Lung (tissue), 12 donors: ENCODE measurements around the gene RSPO4. TPM values are rescaled to one million over a fixed set of nuclear protein-coding genes. Genes with fewer than 3 reads are reported as not detected.
A peak's percentile ranks its signal among the peaks of the same experiment; 100 is the strongest.

Experiments
- ATAC-seq: fragments of 200-7000 bp; cut with Tn5 transposase; one replicate; pipeline ENCODE4 v1.9.1; 2020; ENCODE audit warnings: moderate number of reproducible peaks; ENCODE audit not compliant: insufficient read depth, low FRiP score
- DNase-seq, 3 donors: peaks; one replicate each; pipeline ENCODE4 v3.0.0-alpha.2; 2013 to 2017
- H3K27ac ChIP-seq, 2 donors: one replicate each; pipeline ENCODE4 v1.5.1; 2013; ENCODE audit warnings: mild to moderate bottlenecking in 2 of 2, moderate library complexity in 2 of 2, control low read depth in 1 of 2, inconsistent platforms in 1 of 2, low read depth in 1 of 2, low read length in 1 of 2
- H3K27me3 ChIP-seq, 3 donors: one replicate each; pipeline ENCODE4 v1.5.1; 2013; ENCODE audit warnings: low read length in 2 of 3; ENCODE audit not compliant: control insufficient read depth in 3 of 3, insufficient read depth in 3 of 3
- H3K36me3 ChIP-seq, 4 donors: one replicate each; pipeline ENCODE4 v1.5.1; 2013; ENCODE audit warnings: low read length in 4 of 4, mild to moderate bottlenecking in 1 of 4, moderate library complexity in 1 of 4; ENCODE audit not compliant: control insufficient read depth in 4 of 4, insufficient read depth in 4 of 4
- H3K4me1 ChIP-seq, 5 donors: one replicate each; pipeline ENCODE4 v1.5.1; 2013; ENCODE audit warnings: low read length in 5 of 5, mild to moderate bottlenecking in 2 of 5, moderate library complexity in 1 of 5; ENCODE audit not compliant: control insufficient read depth in 5 of 5, insufficient read depth in 5 of 5
- H3K4me3 ChIP-seq: one replicate; pipeline ENCODE4 v1.5.1; 2013; ENCODE audit warnings: mild to moderate bottlenecking, control low read depth, moderate library complexity
- H3K9ac ChIP-seq, 2 donors: one replicate each; pipeline ENCODE4 v1.5.1; 2013; ENCODE audit warnings: low read length in 2 of 2, control low read depth in 1 of 2; ENCODE audit not compliant: insufficient read depth in 1 of 2
- H3K9me3 ChIP-seq, 4 donors: one replicate each; pipeline ENCODE4 v1.5.1; 2013; ENCODE audit warnings: low read length in 3 of 4, mild to moderate bottlenecking in 1 of 4, moderate library complexity in 1 of 4; ENCODE audit not compliant: control insufficient read depth in 4 of 4, insufficient read depth in 3 of 4
- WGBS, 2 donors: extraction: QIAGEN DNeasy Blood & Tissue Kit; methylation state at CpG; one replicate each; pipeline ENCODE4 v1.1.7; 2013; 5-methylcytosine and 5-hydroxymethylcytosine counted together
- polyA plus RNA-seq, 2 donors: library from polyadenylated mRNA; stranded (reverse); fragments of 200-250 nt; gene quantifications; one replicate each; pipeline ENCODE4 v1.2.1, GENCODE V29; 2013
- total RNA-seq, 2 donors: library from RNA; depleted of rRNA in 1 of 2; stranded (reverse); fragments of >200 nt in 1 of 2; gene quantifications; one replicate each; pipeline ENCODE4 v1.2.1, GENCODE V29; 2014 to 2021
- TF ChIP-seq, protein P1 (sequence below): IDR thresholded peaks from 2 replicates; pipeline ENCODE4 v1.5.1; 2012; ENCODE audit warnings: mild to moderate bottlenecking; ENCODE audit errors: control extremely low read depth, extremely low read depth
- donor health status: control.
- donor health status: control.
- donor health status: Bipolar disorder and iron deficiency.
- donor health status: healthy.
- donor health status: DM: yes; HTN: yes; CAD: no.

Gene RSPO4
- total and polyA plus RNA-seq, 4 donors = 1.00 to 7.4 (median 2.5) TPM

DNA sequence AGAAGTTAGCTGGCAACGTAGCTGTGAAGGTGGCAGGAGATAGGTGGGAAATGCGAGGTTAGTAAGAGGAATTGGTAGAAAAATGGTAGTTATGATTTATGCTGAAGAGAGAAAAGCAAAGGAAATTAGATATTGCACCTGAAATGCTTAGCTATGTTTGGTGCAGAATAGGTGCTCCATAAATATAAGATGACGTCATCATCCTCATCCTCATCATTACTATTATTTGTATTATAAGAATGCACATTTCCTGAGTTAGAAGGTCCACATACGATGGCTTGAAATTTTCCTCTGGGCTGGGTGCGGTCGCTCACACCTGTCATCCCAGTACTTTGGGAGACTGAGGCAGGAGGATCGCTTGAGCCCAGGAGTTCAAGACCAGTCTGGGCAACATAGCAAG lies 46.5 kb downstream of the RSPO4 start:
- Histone ChIP-seq H3K9me3 (no peaks in the 10 kb centered on the region), H3K27ac (no peak overlapping the region), H3K36me3 (no peaks in the 10 kb centered on the region), H3K9ac (no peak overlapping the region), H3K4me3 (no peak overlapping the region), H3K4me1 (peaks cover 0 to 6% (median 0%) of the 10 kb centered on the region in 5 donors), H3K27me3 (peaks cover 0 to 3% (median 0%) of the 10 kb centered on the region in 3 donors)
- TF ChIP-seq, protein P1, sequence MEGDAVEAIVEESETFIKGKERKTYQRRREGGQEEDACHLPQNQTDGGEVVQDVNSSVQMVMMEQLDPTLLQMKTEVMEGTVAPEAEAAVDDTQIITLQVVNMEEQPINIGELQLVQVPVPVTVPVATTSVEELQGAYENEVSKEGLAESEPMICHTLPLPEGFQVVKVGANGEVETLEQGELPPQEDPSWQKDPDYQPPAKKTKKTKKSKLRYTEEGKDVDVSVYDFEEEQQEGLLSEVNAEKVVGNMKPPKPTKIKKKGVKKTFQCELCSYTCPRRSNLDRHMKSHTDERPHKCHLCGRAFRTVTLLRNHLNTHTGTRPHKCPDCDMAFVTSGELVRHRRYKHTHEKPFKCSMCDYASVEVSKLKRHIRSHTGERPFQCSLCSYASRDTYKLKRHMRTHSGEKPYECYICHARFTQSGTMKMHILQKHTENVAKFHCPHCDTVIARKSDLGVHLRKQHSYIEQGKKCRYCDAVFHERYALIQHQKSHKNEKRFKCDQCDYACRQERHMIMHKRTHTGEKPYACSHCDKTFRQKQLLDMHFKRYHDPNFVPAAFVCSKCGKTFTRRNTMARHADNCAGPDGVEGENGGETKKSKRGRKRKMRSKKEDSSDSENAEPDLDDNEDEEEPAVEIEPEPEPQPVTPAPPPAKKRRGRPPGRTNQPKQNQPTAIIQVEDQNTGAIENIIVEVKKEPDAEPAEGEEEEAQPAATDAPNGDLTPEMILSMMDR = no peak
- 81 to 85% methylated on average over 7 of the region's 7 CpGs for WGBS, 2 donors
- no peak for ATAC-seq
- no peak for DNase-seq

DNA sequence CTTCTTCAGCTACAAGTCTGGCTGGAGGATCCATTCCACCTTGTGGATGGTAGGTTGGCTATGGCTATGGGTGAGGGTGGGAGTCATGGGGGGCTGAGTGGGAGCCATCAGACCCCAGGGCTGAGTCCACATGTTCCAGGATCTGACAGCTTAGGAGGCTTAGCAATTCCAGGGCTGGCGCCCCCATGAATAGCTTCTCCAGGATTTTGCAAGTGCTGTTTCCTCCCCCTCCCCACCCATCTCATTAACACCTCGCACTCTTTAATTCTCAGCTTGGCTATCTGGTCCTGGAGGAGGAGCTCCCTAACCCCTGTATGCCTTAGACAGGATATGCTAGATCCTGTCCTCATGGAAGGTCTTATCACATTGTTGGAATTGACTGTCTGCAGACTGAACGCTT lies 47.0 kb downstream of the RSPO4 start:
- H3K27ac ChIP-seq = no peak overlapping the region
- H3K9ac ChIP-seq = no peak overlapping the region
- H3K36me3 ChIP-seq = no peaks in the 10 kb centered on the region
- TF ChIP-seq, protein P1 = no peak
- 52% methylated on average over 2 to 3 of the region's 3 CpGs for WGBS, 2 donors
- no peak overlapping the region for H3K4me3 ChIP-seq
- ATAC-seq (no peak), DNase-seq (no peak)
- no peaks in the 10 kb centered on the region for H3K9me3 ChIP-seq
- peaks cover 0 to 3% (median 1%) of the 10 kb centered on the region in 3 donors for H3K27me3 ChIP-seq
- H3K4me1 ChIP-seq = peaks cover 0 to 6% (median 0%) of the 10 kb centered on the region in 5 donors

DNA sequence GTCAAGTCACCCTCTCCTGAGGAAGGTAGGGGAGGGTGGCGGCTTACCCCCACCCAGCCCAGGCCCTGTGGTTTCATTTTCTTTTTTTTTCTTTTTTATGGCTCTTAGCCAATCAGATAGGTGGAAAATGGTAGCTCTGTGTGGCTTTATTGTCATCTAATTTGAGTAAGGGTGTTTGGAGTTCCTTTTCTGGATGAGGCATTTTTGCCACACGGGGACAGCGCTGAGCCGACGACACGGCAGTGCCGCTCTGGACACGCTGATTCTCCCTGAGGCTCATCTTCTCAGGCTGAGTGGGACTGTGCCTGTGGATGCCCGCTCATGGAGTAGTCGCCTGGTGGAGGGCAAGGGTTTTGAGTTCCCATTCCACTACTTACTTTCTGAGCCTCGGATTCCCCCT lies 48.4 kb downstream of the RSPO4 start:
- H3K27ac ChIP-seq = no peak overlapping the region
- WGBS, 2 donors = 41 to 43% methylated on average over 11 of the region's 11 CpGs
- no peak overlapping the region for H3K9ac ChIP-seq
- H3K36me3 ChIP-seq = no peaks in the 10 kb centered on the region
- TF ChIP-seq, protein P1 = no peak
- H3K4me3 ChIP-seq = no peak overlapping the region
- peaks cover 0 to 3% (median 2%) of the 10 kb centered on the region in 3 donors for H3K27me3 ChIP-seq
- DNase-seq (peak in 1 of 3 donors; percentile 15), ATAC-seq (no peak)
- peaks cover 0 to 3% (median 0%) of the 10 kb centered on the region in 5 donors for H3K4me1 ChIP-seq
- no peaks in the 10 kb centered on the region for H3K9me3 ChIP-seq

DNA sequence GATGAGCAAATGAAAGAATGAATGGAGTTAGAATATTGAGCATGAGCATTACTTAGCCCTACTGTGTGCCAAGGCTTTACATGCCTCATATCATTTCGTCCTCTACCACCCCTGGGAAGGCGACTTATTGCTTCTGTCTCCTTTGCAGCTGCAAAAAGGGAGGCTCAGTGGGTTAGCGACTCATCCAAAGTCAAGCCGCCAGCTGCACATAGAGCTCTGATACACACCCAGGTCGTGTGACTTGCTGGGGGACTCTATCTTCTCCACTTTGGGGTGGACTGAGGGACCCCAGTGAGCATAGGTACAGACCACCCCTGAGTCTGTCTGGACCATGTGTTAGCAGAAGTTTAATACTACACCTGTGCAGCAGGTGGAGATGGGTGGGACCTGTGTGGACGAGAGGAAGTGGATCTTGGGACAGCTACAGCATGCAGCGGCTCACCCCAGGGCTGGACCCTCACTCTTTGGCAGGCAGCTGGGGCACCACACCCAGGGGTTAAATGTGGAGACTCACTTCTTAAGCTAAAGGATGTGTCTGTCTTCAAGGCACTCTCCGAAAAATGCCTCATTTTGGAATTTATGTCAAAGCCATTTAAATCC lies 49.8 kb downstream of the RSPO4 start:
- peaks cover 0 to 3% (median 2%) of the 10 kb centered on the region in 3 donors for H3K27me3 ChIP-seq
- no peaks in the 10 kb centered on the region for H3K9me3 ChIP-seq
- H3K27ac ChIP-seq = no peak overlapping the region
- ATAC-seq (no peak), DNase-seq (no peak)
- peaks cover 0 to 3% (median 0%) of the 10 kb centered on the region in 5 donors for H3K4me1 ChIP-seq
- no peaks in the 10 kb centered on the region for H3K36me3 ChIP-seq
- no peak overlapping the region for H3K9ac ChIP-seq
- no peak overlapping the region for H3K4me3 ChIP-seq
- WGBS, 2 donors = 64 to 74% methylated on average over 8 of the region's 8 CpGs
- TF ChIP-seq, protein P1 = no peak
